GM12878 (cell line): ENCODE results near the gene RNPEP.

Experiments used
- CBFB ChIP-seq: IDR thresholded peaks from 2 replicates; pipeline ENCODE4 v1.6.1; 2016; ENCODE audit warnings: antibody characterized with exemption, low read depth
- CEBPB ChIP-seq, 2 experiments: fragments of 150-350 bp in 1 of 2; IDR thresholded peaks; 2 replicates each; pipeline ENCODE4 v1.6.1; 2012 to 2014; ENCODE audit warnings: low read depth in 2 of 2, low read length in 2 of 2, borderline replicate concordance in 1 of 2, inconsistent platforms in 1 of 2
- CTCF ChIP-seq, 3 experiments: IDR thresholded peaks in 2 of 3; conservative IDR thresholded peaks in 1 of 3; 2 replicates each; pipeline ENCODE4 v1.5.1; 2011; ENCODE audit warnings: low read depth in 3 of 3, low read length in 3 of 3, mild to moderate bottlenecking in 3 of 3, control low read depth in 2 of 3, moderate library complexity in 2 of 3, inconsistent platforms in 1 of 3, mixed read lengths in 1 of 3; ENCODE audit not compliant: control insufficient read depth in 2 of 3, insufficient read depth in 1 of 3; ENCODE audit errors: extremely low read depth in 1 of 3
- ESRRA ChIP-seq: IDR thresholded peaks from 2 replicates; pipeline ENCODE4 v1.6.1; 2012; ENCODE audit warnings: mild to moderate bottlenecking, low read length, improper control_type of control experiment
- FOS ChIP-seq: IDR thresholded peaks from 3 replicates; pipeline ENCODE4 v1.6.1; 2011; ENCODE audit warnings: borderline replicate concordance; ENCODE audit not compliant: insufficient read length; ENCODE audit errors: extremely low read depth
- FOXK2 ChIP-seq: fragments of 450-650 bp; IDR thresholded peaks from 2 replicates; pipeline ENCODE4 v1.6.1; 2017; ENCODE audit warnings: mild to moderate bottlenecking, moderate library complexity
- KDM1A ChIP-seq: fragments of 200-600 bp; sonication (generic); IDR thresholded peaks from 2 replicates; pipeline ENCODE4 v1.6.1; 2016; ENCODE audit warnings: borderline replicate concordance
- SMAD5 ChIP-seq: IDR thresholded peaks from 2 replicates; pipeline ENCODE4 v1.6.1; 2016; ENCODE audit warnings: antibody characterized with exemption, low read depth
- TAF1 ChIP-seq: IDR thresholded peaks from 2 replicates; pipeline ENCODE4 v1.6.1; 2011; ENCODE audit warnings: mild to moderate bottlenecking, low read depth, low read length, borderline replicate concordance
- TBL1XR1 ChIP-seq: IDR thresholded peaks from 2 replicates; pipeline ENCODE4 v1.6.1; 2012; ENCODE audit warnings: low read depth, low read length, improper control_type of control experiment

GRCh38 chr1:202007304-202007703, 24.9 kb downstream of the RNPEP start:
- TF ChIP-seq SMAD5 (no peak), CTCF (IDR thresholded peaks at IDR 0.05 in 2 of 3, conservative IDR thresholded peaks at IDR 0.05 in 1 of 3; ENCODE audit: control insufficient read depth in 2 of 3, extremely low read depth in 1 of 3, insufficient read depth in 1 of 3, low read depth in 3 of 3, low read length in 3 of 3) (no peak), FOXK2 (no peak), FOS (no peak), KDM1A (no peak), TBL1XR1 (no peak), TAF1 (no peak), CEBPB (IDR thresholded peaks at IDR 0.05; ENCODE audit: borderline replicate concordance in 1 of 2, low read depth in 2 of 2, low read length in 2 of 2) (no peak), CBFB (no peak), ESRRA (no peak)
